ENCODE measurements around the gene TMC7. TPM values are rescaled to one million over a fixed set of nuclear protein-coding genes. Genes with fewer than 3 reads are reported as not detected.

TMC7 gene
- total and polyA plus RNA-seq, 4 donors: 0.06 to 0.42 (median 0.09) TPM

GRCh38 chr16:19102187-19102872 is 118.6 kb downstream of the TMC7 start:
- no peak for DNase-seq (ENCODE audit: low spot score)
- no peaks in the 10 kb centered on the region for H3K27me3 ChIP-seq (ENCODE audit: control insufficient read depth in 4 of 4, insufficient read depth in 4 of 4, low read length in 3 of 4)
- H3K27ac ChIP-seq (ENCODE audit: low read depth in 1 of 2, low read length in 2 of 2): no peak overlapping the region
- H3K4me3 ChIP-seq (ENCODE audit: low read depth in 1 of 3, low read length in 3 of 3): no peak overlapping the region
- H3K36me3 ChIP-seq (ENCODE audit: control insufficient read depth in 4 of 4, insufficient read depth in 3 of 4, low read depth in 1 of 4, low read length in 3 of 4): no peaks in the 10 kb centered on the region
- no peak overlapping the region for H3K9ac ChIP-seq (ENCODE audit: low read depth in 1 of 2, low read length in 2 of 2)
- H3K4me1 ChIP-seq (ENCODE audit: control insufficient read depth in 4 of 4, insufficient read depth in 4 of 4, low read length in 3 of 4): no peaks in the 10 kb centered on the region
- WGBS: 84% methylated on average over 16 of the region's 16 CpGs
- TF ChIP-seq GABPA (IDR thresholded peaks at IDR 0.05 in 1 of 2, conservative IDR thresholded peaks at IDR 0.05 in 1 of 2) (no peak), MAX (IDR thresholded peaks at IDR 0.05) (no peak)
- H3K9me3 ChIP-seq (ENCODE audit: control insufficient read depth in 4 of 4, low read length in 3 of 4): no peaks in the 10 kb centered on the region

- Histone ChIP-seq H3K9me3 (ENCODE audit: control insufficient read depth in 4 of 4, low read length in 3 of 4) (no peaks in the 10 kb centered on the region), H3K9ac (ENCODE audit: low read depth in 1 of 2, low read length in 2 of 2) (no peak overlapping the region), H3K4me3 (ENCODE audit: low read depth in 1 of 3, low read length in 3 of 3) (no peak overlapping the region), H3K27ac (ENCODE audit: low read depth in 1 of 2, low read length in 2 of 2) (no peak overlapping the region), H3K4me1 (ENCODE audit: control insufficient read depth in 4 of 4, insufficient read depth in 4 of 4, low read length in 3 of 4) (no peaks in the 10 kb centered on the region), H3K27me3 (ENCODE audit: control insufficient read depth in 4 of 4, insufficient read depth in 4 of 4, low read length in 3 of 4) (no peaks in the 10 kb centered on the region), H3K36me3 (ENCODE audit: control insufficient read depth in 4 of 4, insufficient read depth in 3 of 4, low read depth in 1 of 4, low read length in 3 of 4) (no peaks in the 10 kb centered on the region)
- WGBS: 92% methylated on average over 5 of the region's 5 CpGs
- DNase-seq (ENCODE audit: low spot score): no peak
- TF ChIP-seq JUND (IDR thresholded peaks at IDR 0.05) (no peak), NR2F2 (IDR thresholded peaks at IDR 0.05) (no peak)
Observed at GRCh38 chr16:19104607-19105006, 120.9 kb downstream of the TMC7 start.

DNA sequence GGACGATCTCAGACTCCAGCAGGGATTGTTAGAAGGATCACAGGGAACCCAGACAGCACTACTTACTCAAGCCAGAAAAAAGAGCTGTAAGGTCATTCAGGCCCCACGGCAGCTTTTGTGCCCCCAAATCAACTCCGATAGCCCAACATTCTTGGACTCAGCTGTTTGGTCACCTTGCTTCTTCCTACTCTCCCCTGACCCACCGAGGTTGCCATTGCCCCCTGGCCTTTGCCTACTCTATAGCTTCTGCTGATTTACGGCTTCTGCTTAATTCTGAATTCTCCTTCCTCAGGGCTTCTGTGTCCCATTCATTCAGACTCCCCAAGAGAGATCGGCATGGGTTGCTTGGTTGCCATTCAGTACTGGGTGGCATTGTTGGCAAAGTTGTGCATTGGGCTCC is 121.4 kb downstream of the TMC7 start:
- DNase-seq (ENCODE audit: low spot score): no peak
- Histone ChIP-seq H3K4me3 (ENCODE audit: low read depth in 1 of 3, low read length in 3 of 3) (no peak overlapping the region), H3K4me1 (ENCODE audit: control insufficient read depth in 4 of 4, insufficient read depth in 4 of 4, low read length in 3 of 4) (no peaks in the 10 kb centered on the region), H3K9ac (ENCODE audit: low read depth in 1 of 2, low read length in 2 of 2) (no peak overlapping the region), H3K27ac (ENCODE audit: low read depth in 1 of 2, low read length in 2 of 2) (no peak overlapping the region), H3K27me3 (ENCODE audit: control insufficient read depth in 4 of 4, insufficient read depth in 4 of 4, low read length in 3 of 4) (no peaks in the 10 kb centered on the region), H3K36me3 (ENCODE audit: control insufficient read depth in 4 of 4, insufficient read depth in 3 of 4, low read depth in 1 of 4, low read length in 3 of 4) (no peaks in the 10 kb centered on the region), H3K9me3 (ENCODE audit: control insufficient read depth in 4 of 4, low read length in 3 of 4) (no peaks in the 10 kb centered on the region)
- WGBS: 92% methylated on average over 6 of the region's 6 CpGs
- TF ChIP-seq MAX (IDR thresholded peaks at IDR 0.05) (no peak), FOXA2 (IDR thresholded peaks at IDR 0.05) (no peak), YY1 (IDR thresholded peaks at IDR 0.05) (no peak), REST (IDR thresholded peaks at IDR 0.05) (no peak), FOXA1 (IDR thresholded peaks at IDR 0.05) (no peak), RXRA (IDR thresholded peaks at IDR 0.05) (no peak), TAF1 (conservative IDR thresholded peaks at IDR 0.05) (no peak), SP1 (IDR thresholded peaks at IDR 0.05) (no peak), JUND (IDR thresholded peaks at IDR 0.05) (no peak), HNF4G (IDR thresholded peaks at IDR 0.05) (no peak), GABPA (IDR thresholded peaks at IDR 0.05 in 1 of 2, conservative IDR thresholded peaks at IDR 0.05 in 1 of 2) (no peak), RAD21 (IDR thresholded peaks at IDR 0.05) (no peak), HNF4A (conservative IDR thresholded peaks at IDR 0.05) (no peak), NR2F2 (IDR thresholded peaks at IDR 0.05) (no peak), EGR1 (IDR thresholded peaks at IDR 0.05; ENCODE audit: low read depth in 2 of 2) (no peak)
- TF ChIP-seq, protein P1, sequence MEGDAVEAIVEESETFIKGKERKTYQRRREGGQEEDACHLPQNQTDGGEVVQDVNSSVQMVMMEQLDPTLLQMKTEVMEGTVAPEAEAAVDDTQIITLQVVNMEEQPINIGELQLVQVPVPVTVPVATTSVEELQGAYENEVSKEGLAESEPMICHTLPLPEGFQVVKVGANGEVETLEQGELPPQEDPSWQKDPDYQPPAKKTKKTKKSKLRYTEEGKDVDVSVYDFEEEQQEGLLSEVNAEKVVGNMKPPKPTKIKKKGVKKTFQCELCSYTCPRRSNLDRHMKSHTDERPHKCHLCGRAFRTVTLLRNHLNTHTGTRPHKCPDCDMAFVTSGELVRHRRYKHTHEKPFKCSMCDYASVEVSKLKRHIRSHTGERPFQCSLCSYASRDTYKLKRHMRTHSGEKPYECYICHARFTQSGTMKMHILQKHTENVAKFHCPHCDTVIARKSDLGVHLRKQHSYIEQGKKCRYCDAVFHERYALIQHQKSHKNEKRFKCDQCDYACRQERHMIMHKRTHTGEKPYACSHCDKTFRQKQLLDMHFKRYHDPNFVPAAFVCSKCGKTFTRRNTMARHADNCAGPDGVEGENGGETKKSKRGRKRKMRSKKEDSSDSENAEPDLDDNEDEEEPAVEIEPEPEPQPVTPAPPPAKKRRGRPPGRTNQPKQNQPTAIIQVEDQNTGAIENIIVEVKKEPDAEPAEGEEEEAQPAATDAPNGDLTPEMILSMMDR (IDR thresholded peaks at IDR 0.05; ENCODE audit: low read depth, low read length, missing input control): no peak
- TF ChIP-seq, protein P2, sequence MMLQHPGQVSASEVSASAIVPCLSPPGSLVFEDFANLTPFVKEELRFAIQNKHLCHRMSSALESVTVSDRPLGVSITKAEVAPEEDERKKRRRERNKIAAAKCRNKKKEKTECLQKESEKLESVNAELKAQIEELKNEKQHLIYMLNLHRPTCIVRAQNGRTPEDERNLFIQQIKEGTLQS (IDR thresholded peaks at IDR 0.05): no peak
- TF ChIP-seq, protein P3, sequence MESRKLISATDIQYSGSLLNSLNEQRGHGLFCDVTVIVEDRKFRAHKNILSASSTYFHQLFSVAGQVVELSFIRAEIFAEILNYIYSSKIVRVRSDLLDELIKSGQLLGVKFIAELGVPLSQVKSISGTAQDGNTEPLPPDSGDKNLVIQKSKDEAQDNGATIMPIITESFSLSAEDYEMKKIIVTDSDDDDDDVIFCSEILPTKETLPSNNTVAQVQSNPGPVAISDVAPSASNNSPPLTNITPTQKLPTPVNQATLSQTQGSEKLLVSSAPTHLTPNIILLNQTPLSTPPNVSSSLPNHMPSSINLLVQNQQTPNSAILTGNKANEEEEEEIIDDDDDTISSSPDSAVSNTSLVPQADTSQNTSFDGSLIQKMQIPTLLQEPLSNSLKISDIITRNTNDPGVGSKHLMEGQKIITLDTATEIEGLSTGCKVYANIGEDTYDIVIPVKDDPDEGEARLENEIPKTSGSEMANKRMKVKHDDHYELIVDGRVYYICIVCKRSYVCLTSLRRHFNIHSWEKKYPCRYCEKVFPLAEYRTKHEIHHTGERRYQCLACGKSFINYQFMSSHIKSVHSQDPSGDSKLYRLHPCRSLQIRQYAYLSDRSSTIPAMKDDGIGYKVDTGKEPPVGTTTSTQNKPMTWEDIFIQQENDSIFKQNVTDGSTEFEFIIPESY (IDR thresholded peaks at IDR 0.05): no peak

Data from liver (tissue), 9 donors.